Stimulated activated memory B cell treated with anti-CD40 and anti-IgM and Interleukin-4, amounts not matched to agents 10 μg/mL and 1 μg/mL and 100 μg/mL, for 72 hours (primary cell): ENCODE measurements around the gene FDCSP.

Experiments used
- ATAC-seq: fragments of 150-1000 bp; cut with Tn5 transposase; 2 replicates; pipeline ENCODE4 v1.10.0; 2021
- H3K27ac Mint-ChIP-seq: one replicate; pipeline ENCODE4 v1.8.0; 2022; ENCODE audit warnings: mild to moderate bottlenecking, mixed read lengths
- H3K27me3 Mint-ChIP-seq: one replicate; pipeline ENCODE4 v1.8.0; 2022; ENCODE audit warnings: mixed read lengths
- H3K36me3 Mint-ChIP-seq: one replicate; pipeline ENCODE4 v1.8.0; 2022; ENCODE audit warnings: mixed read lengths
- H3K4me1 Mint-ChIP-seq: one replicate; pipeline ENCODE4 v1.8.0; 2022; ENCODE audit warnings: mixed read lengths
- H3K4me3 Mint-ChIP-seq: one replicate; pipeline ENCODE4 v1.8.0; 2022; ENCODE audit warnings: mild to moderate bottlenecking, moderate library complexity, mixed read lengths
- H3K9me3 Mint-ChIP-seq: one replicate; pipeline ENCODE4 v1.8.0; 2022; ENCODE audit warnings: mixed read lengths

FDCSP gene

DNA sequence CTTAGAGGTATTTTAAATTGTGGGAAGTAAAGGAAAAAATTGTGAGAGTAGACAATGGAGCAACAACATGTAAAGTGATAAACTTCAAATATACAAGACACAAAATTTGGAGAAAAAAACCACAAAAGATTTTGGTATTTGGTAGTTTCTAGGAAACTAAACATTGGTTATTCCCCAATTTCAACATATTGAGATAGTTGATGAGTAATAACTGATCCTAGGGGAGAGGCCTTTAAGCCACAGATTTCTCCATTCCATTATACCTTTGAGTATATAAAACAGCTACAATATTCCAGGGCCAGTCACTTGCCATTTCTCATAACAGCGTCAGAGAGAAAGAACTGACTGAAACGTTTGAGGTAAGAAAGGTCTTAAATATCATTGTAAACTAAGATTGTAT, at the start of gene FDCSP:
FDCSP (plus strand) TSS at position 301 of the 400 bp plus-strand sequence. CDS start 5,071 bp downstream, outside the sequence.
- no peak within 1 kb of the TSS for H3K4me3 Mint-ChIP-seq
- no peaks in the 10 kb centered on the region for H3K36me3 Mint-ChIP-seq
- H3K4me1 Mint-ChIP-seq: no peaks in the 10 kb centered on the region
- H3K27me3 Mint-ChIP-seq: no peaks in the 10 kb centered on the region
- H3K9me3 Mint-ChIP-seq: peaks cover 3% of the 10 kb centered on the region
- H3K27ac Mint-ChIP-seq: no peak within 1 kb of the TSS
- ATAC-seq: no peak

DNA sequence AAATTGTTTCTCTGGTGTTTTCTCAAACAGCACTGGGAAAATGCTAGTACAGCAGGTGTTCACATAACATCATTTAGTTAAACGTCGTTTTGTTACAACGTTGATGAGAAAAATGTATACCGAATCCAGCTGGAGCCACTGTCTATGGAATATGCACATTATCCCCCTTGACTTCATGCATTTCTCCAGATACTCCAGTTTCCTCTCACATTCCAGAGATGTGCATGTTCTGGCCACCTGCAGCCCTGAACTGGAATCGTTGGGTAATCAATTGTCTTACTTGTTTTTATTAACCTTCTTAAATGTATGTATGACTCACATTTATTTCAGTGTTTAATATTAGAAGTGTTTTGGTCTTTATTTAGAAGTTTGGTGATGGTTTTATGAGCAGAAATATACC, 48.8 kb upstream of the FDCSP start:
- Mint-ChIP-seq H3K4me3 (no peak overlapping the region), H3K27ac (no peak overlapping the region), H3K27me3 (no peaks in the 10 kb centered on the region), H3K4me1 (no peaks in the 10 kb centered on the region), H3K36me3 (no peaks in the 10 kb centered on the region), H3K9me3 (peaks cover 3% of the 10 kb centered on the region)
- no peak for ATAC-seq

DNA sequence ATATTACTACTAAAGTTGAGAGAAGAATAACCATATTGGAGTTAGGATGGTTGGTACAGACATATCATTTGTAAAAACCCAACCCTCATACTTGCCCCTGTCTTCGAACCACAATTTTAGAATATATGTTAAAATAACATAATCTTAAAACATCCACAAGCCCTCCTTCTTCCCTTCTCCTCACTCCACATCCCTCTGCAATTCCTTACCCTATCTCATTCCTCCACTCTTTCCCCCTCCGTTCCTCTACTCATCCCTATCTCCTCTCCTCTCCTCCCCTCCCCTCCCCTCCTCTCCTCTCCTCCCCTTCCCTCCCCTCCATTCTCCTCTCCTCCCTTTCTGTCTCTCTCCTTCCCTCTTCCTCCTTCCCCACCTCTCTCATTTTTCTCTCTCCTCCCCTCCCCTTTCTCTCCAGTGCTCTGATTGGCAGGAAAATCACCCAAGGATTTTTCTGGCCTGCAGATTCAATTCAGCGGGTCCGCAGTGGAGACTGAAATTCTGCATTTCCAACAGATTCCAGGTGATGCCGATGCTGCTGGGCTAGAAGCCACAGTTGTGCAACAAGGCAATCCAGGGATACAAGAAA, 47.8 kb upstream of the FDCSP start:
- no peaks in the 10 kb centered on the region for H3K27me3 Mint-ChIP-seq
- ATAC-seq: no peak
- H3K4me3 Mint-ChIP-seq: no peak overlapping the region
- H3K36me3 Mint-ChIP-seq: no peaks in the 10 kb centered on the region
- peaks cover 3% of the 10 kb centered on the region for H3K9me3 Mint-ChIP-seq
- no peak overlapping the region for H3K27ac Mint-ChIP-seq
- H3K4me1 Mint-ChIP-seq: no peaks in the 10 kb centered on the region

DNA sequence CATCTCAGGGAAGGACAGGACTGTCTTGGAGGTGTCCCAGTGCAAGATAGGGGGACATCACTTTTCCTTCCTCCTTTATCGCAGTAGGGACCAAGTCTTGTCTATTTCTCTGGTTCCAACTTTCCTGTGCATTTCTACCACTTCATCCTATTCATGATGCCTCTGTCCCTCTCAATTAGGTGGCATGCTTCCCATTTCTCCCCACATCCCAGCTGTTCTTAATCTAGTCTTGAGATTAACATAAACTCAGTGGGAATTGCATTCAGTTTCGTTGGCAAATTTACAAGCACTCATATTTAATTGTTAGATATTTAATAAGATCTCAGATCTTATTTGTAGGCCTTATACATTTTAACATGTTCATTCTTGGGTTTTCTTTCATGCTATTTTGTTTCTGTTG, 46.1 kb upstream of the FDCSP start:
- Mint-ChIP-seq H3K9me3 (peaks cover 3% of the 10 kb centered on the region), H3K4me3 (no peak overlapping the region), H3K4me1 (no peaks in the 10 kb centered on the region), H3K36me3 (no peaks in the 10 kb centered on the region), H3K27me3 (no peaks in the 10 kb centered on the region), H3K27ac (no peak overlapping the region)
- ATAC-seq: no peak

DNA sequence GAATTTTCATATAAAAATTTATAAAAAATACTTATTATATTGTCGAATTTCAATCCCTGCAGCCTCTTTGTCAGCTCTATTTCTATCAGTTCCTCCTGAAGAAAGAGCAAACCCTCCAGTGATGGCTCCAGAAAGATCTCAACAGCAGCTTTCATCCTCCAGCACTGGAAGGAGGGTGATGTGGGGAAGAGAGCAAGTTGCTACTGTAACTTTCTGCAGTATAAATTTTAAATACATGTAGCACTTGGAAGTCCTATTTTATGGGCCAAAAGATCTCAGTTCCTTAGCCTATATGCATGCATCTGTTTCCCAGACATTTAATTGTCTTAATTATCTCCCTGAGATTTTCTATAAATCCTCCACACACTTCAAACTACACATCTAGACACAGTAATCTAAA, 44.1 kb upstream of the FDCSP start:
- H3K9me3 Mint-ChIP-seq: peaks cover 3% of the 10 kb centered on the region
- no peaks in the 10 kb centered on the region for H3K36me3 Mint-ChIP-seq
- no peak for ATAC-seq
- H3K27ac Mint-ChIP-seq: no peak overlapping the region
- no peaks in the 10 kb centered on the region for H3K4me1 Mint-ChIP-seq
- no peaks in the 10 kb centered on the region for H3K27me3 Mint-ChIP-seq
- H3K4me3 Mint-ChIP-seq: no peak overlapping the region

DNA sequence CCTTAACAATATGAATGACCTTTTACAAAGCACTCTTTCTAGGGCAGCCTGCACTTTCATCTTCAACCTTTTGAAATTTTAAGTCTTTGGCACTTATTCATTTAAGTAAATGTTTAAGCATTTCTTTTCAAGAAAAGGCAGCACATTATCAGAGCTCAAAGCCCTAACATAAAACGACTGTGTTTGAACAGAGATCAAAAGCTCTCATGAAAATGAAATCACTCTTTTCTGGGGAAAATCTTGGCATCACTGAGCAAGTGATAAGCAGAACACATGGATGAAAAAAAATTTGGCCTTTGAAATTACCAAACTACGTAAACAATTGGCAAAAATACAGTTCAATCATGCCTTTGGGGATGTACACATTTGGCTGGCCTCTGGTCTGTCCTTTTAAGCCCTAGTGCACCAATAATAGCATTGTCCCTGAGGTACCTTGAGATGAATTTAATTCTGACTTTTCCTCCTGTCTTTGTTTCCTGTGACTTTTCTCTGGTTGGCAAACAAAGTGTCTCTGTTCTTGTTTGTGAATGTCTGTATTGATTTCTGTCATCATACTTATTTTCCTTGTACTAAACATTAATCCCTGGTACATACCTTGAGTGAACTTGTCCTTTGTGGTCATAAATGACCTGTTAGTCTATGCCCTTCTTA, 43.3 kb upstream of the FDCSP start:
- no peak overlapping the region for H3K4me3 Mint-ChIP-seq
- H3K4me1 Mint-ChIP-seq: no peaks in the 10 kb centered on the region
- no peak for ATAC-seq
- H3K9me3 Mint-ChIP-seq: peaks cover 3% of the 10 kb centered on the region
- no peaks in the 10 kb centered on the region for H3K27me3 Mint-ChIP-seq
- H3K27ac Mint-ChIP-seq: no peak overlapping the region
- no peaks in the 10 kb centered on the region for H3K36me3 Mint-ChIP-seq

DNA sequence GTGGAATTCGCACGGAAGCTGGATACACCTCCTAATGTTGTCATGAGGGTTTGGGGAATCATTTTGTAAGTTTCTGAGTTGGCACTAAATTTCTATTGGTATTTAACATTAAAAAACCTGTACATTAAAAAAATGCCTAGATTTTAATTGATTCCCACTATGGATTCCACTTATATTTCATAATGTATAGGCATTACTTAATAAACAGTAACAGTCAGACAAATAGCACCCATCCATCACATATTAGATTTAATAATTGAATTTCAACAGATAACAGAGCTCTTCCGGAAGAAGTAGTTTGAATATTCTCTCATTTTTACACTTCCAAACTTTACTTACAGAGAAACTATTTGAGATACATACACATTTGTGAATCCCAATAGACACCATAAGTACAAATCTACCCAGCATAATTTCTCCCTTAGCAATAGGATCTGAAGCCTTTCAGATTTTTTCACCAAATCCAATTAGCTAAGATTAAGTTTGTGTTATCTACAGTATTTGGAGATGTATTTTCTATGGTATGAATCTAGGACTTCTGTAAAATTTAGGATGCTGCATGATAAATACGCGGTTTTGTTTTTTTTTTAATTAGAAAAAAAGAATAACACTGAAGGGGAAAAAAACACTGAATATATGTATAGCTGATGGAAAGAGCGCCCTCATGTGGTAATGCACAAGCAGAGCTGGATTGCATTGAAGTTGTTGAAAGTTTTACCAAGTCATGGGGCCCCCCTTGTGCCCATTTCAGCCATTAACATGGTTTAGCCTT, 42.6 kb upstream of the FDCSP start:
- Mint-ChIP-seq H3K9me3 (peaks cover 3% of the 10 kb centered on the region), H3K4me1 (no peaks in the 10 kb centered on the region), H3K36me3 (no peaks in the 10 kb centered on the region), H3K4me3 (no peak overlapping the region), H3K27me3 (no peaks in the 10 kb centered on the region), H3K27ac (no peak overlapping the region)
- no peak for ATAC-seq

DNA sequence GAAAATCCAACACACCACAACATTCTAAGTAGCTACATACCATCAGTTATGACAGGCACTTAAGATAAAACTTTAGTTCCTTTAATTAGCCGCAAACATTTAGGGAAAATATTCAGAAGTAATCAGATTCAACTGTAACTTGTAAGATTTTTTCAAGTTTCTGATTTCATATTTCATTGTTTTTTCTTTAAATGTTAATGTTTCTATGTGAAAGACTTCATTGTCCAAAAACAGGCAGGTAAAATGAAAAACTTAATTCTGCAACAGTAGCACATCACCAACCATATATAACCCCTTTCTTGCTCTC, 42.0 kb upstream of the FDCSP start:
- H3K4me1 Mint-ChIP-seq: no peaks in the 10 kb centered on the region
- H3K27me3 Mint-ChIP-seq: no peaks in the 10 kb centered on the region
- H3K4me3 Mint-ChIP-seq: no peak overlapping the region
- no peak overlapping the region for H3K27ac Mint-ChIP-seq
- H3K36me3 Mint-ChIP-seq: no peaks in the 10 kb centered on the region
- ATAC-seq: no peak
- H3K9me3 Mint-ChIP-seq: peaks cover 3% of the 10 kb centered on the region

DNA sequence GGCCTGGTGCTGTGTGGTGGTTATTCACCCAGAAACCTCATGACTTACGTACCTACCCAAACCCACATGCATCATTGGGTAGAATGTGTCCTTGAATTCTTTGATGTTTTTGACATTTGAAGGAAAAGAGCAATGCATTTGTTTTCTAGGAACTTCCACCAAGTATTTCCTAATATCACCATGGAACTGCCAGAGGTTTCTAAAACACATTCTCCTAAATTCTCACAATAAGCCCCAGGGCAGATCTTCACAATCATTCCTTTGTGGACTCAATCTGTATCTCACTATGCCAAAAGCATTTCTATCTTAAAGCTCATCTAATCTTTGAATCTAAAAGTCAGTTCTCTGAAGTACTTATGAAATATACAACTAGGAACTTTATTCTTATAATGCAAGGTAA, 38.7 kb upstream of the FDCSP start:
- H3K36me3 Mint-ChIP-seq: no peaks in the 10 kb centered on the region
- no peaks in the 10 kb centered on the region for H3K27me3 Mint-ChIP-seq
- no peak overlapping the region for H3K27ac Mint-ChIP-seq
- H3K4me1 Mint-ChIP-seq: no peaks in the 10 kb centered on the region
- peaks cover 4% of the 10 kb centered on the region for H3K9me3 Mint-ChIP-seq
- no peak for ATAC-seq
- H3K4me3 Mint-ChIP-seq: no peak overlapping the region

DNA sequence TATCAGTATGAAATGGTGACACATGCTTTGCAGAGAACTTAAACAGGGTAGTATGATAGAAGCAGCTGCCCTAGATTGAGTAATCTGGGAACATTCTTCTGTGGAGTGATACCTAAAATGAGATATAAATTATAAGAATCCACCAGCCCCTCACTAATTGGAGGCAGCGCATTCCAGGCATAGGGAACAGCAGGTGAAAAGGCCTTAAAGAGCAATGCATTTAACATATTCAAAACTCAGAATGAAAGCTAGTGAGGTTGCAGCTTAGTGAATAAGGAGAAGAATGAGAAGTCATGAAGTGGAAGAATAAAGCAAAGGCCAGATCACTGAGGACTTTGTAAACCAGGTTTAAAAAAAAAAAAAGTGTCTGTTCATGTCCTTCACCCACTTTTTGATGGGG, 35.3 kb upstream of the FDCSP start:
- ATAC-seq: no peak
- Mint-ChIP-seq H3K36me3 (no peaks in the 10 kb centered on the region), H3K27me3 (no peaks in the 10 kb centered on the region), H3K4me1 (no peaks in the 10 kb centered on the region), H3K9me3 (peaks cover 4% of the 10 kb centered on the region), H3K4me3 (no peak overlapping the region), H3K27ac (no peak overlapping the region)

DNA sequence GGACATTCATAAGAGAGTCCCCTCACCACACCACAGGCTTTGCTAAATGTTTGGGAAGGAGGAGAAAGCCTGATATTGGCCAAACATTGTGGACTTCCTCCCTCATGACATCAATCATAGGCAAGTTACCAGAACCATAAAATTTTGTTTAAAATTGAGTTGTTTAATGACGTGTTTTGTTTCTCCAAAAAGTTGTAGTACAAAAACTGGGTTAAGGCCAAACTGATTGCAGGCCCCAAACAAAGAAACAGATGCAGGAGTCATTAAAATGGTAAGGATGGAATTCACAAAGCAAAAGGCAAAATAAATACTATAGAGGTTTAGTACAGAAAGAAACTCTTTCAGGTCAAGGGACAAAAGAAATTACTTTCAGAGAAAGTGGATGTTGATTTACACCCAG, 34.3 kb upstream of the FDCSP start:
- H3K27ac Mint-ChIP-seq: no peak overlapping the region
- ATAC-seq: no peak
- H3K4me1 Mint-ChIP-seq: no peaks in the 10 kb centered on the region
- no peaks in the 10 kb centered on the region for H3K36me3 Mint-ChIP-seq
- no peak overlapping the region for H3K4me3 Mint-ChIP-seq
- peaks cover 4% of the 10 kb centered on the region for H3K9me3 Mint-ChIP-seq
- no peaks in the 10 kb centered on the region for H3K27me3 Mint-ChIP-seq

DNA sequence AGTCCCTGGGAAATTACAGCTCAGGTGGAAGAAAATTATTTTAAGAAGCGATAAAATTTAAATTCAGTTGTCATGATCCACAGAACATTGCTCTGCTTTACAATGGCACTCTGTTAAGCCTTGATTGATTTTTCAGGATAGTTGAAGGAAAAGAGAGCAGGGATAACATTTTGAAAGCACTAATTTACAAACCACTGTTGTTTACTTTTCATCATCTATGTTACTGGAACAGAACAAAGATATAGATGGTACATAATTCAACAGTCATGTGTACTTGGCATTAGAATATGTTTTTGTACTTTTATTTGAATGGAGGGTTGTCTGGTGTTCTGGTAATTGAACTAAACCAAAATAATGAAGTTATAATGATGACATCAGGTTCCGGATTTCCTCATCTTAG, 33.0 kb upstream of the FDCSP start:
- no peak for ATAC-seq
- Mint-ChIP-seq H3K27ac (no peak overlapping the region), H3K36me3 (no peaks in the 10 kb centered on the region)

DNA sequence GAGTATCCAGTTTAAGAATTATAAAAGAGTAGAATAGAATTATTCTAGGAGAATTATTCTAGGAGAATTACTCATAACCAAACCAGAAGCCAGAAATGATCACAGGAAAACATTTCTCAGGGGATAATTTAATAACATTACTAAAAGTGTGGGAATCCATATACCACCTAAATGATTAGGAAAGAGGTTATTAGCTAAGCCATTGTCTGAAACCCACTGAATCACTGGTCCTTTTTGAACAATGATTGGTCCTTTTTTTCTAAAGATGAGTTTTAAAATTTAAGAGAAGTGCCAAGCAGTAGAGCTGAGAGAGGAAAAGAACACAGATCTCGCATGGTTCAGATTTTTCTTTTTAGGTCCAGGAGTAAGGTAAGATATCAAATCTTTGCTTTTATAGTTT, 30.5 kb upstream of the FDCSP start, which contains the start of gene ODAM:
ODAM (plus strand) TSS at position 301 of the 400 bp plus-strand sequence. CDS start 819 bp downstream, outside the sequence.
- Mint-ChIP-seq H3K9me3 (peaks cover 4% of the 10 kb centered on the region), H3K27ac (no peak within 1 kb of the TSS), H3K4me1 (no peaks in the 10 kb centered on the region), H3K27me3 (no peaks in the 10 kb centered on the region), H3K4me3 (no peak within 1 kb of the TSS), H3K36me3 (no peaks in the 10 kb centered on the region)
- ATAC-seq: no peak

More for the DNA sequence above, 33.0 kb upstream of the FDCSP start:
- H3K4me1 Mint-ChIP-seq: no peaks in the 10 kb centered on the region
- no peaks in the 10 kb centered on the region for H3K27me3 Mint-ChIP-seq
- H3K4me3 Mint-ChIP-seq: no peak overlapping the region
- peaks cover 4% of the 10 kb centered on the region for H3K9me3 Mint-ChIP-seq

DNA sequence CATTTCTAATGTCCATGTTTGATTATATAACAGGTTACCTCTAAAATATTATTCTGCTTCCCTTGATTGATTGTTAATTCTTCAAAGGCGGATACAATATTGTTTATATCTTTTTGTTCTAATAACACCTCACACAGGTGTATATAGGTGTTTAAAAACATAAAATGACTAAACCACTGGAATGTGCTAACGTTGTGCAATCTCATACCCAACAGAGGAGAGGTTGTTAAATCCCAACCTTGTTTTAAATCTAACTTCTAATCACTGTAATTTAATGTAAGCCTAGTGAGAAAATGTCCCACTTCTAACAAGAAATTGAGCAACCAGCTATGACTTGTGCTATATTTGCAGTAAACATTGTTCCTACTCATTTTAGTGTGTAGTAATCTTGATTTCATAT, 29.1 kb upstream of the FDCSP start:
- no peaks in the 10 kb centered on the region for H3K27me3 Mint-ChIP-seq
- no peaks in the 10 kb centered on the region for H3K9me3 Mint-ChIP-seq
- no peak overlapping the region for H3K27ac Mint-ChIP-seq
- H3K36me3 Mint-ChIP-seq: no peaks in the 10 kb centered on the region
- H3K4me3 Mint-ChIP-seq: no peak overlapping the region
- no peak for ATAC-seq
- no peaks in the 10 kb centered on the region for H3K4me1 Mint-ChIP-seq

DNA sequence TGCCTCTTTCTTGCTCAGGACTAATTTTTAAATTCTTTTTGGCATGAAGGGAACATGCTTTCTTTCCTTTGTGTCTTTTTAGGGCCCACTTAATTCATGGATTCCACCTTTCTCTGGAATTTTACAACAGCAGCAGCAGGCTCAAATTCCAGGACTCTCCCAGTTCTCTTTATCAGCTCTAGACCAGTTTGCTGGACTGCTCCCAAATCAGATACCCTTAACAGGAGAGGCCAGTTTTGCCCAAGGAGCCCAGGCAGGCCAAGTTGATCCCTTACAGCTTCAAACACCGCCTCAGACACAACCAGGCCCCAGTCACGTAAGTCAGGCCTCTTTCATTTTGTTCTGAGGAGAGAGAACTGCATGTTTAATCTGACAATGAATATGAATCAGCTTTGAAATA, 28.1 kb upstream of the FDCSP start:
- H3K4me3 Mint-ChIP-seq: no peak overlapping the region
- no peaks in the 10 kb centered on the region for H3K9me3 Mint-ChIP-seq
- no peak for ATAC-seq
- no peak overlapping the region for H3K27ac Mint-ChIP-seq
- no peaks in the 10 kb centered on the region for H3K27me3 Mint-ChIP-seq
- no peaks in the 10 kb centered on the region for H3K4me1 Mint-ChIP-seq
- H3K36me3 Mint-ChIP-seq: no peaks in the 10 kb centered on the region

DNA sequence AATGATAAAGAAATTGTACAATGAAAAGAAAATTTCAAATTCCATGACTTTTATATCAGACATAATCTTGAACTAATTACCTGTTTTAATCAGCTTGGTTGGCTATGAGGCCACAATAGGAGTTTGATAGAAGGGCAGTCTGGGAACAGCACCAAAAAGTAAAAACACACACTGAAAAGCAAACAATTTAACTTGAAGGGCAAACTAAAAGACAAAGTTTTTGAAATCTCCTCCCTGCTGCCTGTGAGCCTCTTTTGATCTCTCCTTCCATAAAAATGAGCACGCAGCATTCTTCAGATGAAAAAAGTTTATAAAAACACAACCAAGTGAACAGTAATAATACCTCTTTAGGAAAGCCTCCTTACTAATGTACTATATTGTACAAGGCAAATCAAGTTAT, 22.3 kb upstream of the FDCSP start:
- H3K4me1 Mint-ChIP-seq: no peaks in the 10 kb centered on the region
- H3K27ac Mint-ChIP-seq: no peak overlapping the region
- H3K36me3 Mint-ChIP-seq: no peaks in the 10 kb centered on the region
- H3K4me3 Mint-ChIP-seq: no peak overlapping the region
- ATAC-seq: no peak
- H3K27me3 Mint-ChIP-seq: no peaks in the 10 kb centered on the region
- no peaks in the 10 kb centered on the region for H3K9me3 Mint-ChIP-seq
